Tibial artery (tissue), 4 donors: ENCODE measurements around the gene ANKS3.

Source experiments
- DNase-seq, 2 donors: peaks; one replicate each; pipeline ENCODE4 v3.0.0-alpha.2; 2019
- H3K27ac ChIP-seq, 2 donors: fragments of 200-600 bp; sonication (generic) in 1 of 2; 1 replicate in 1 of 2; 2 replicates in 1 of 2; pipeline ENCODE4 v1.5.1; 2018 to 2019; ENCODE audit warnings: mild to moderate bottlenecking in 1 of 2
- H3K27me3 ChIP-seq, 2 donors: fragments of 200-600 bp; sonication (generic) in 1 of 2; one replicate each; pipeline versions ENCODE4 v1.5.1 to v1.6.0; 2016 to 2019
- H3K36me3 ChIP-seq, 3 donors: fragments of 200-600 bp; sonication (generic) in 2 of 3; one replicate each; pipeline ENCODE4 v1.5.1; 2016 to 2019; ENCODE audit warnings: mild to moderate bottlenecking in 2 of 3
- H3K4me1 ChIP-seq, 4 donors: fragments of 200-600 bp; sonication (generic) in 2 of 4; 1 replicate in 3 of 4; 2 replicates in 1 of 4; pipeline ENCODE4 v1.5.1; 2016 to 2019
- H3K4me3 ChIP-seq, 2 donors: fragments of 200-600 bp; sonication (generic) in 1 of 2; 1 replicate in 1 of 2; 2 replicates in 1 of 2; pipeline ENCODE4 v1.5.1; 2018 to 2019; ENCODE audit warnings: mild to moderate bottlenecking in 2 of 2
- H3K9me3 ChIP-seq, 3 donors: fragments of 200-600 bp; sonication (generic) in 1 of 3; one replicate each; pipeline ENCODE4 v1.5.1; 2016 to 2019
- intact Hi-C: fragments of 100-400 bp; cut with DNase I; formaldehyde crosslinking; loops from one replicate; pipeline ENCODE4 v1.15.0; 2023; ENCODE audit warnings: low total_unique reads
- TF ChIP-seq, protein P1 (sequence below), 2 experiments: fragments of 200-600 bp in 1 of 2; fragments of 450-650 bp in 1 of 2; IDR thresholded peaks; one replicate each; pipeline ENCODE4 v1.5.1; 2017 to 2019; ENCODE audit warnings: antibody characterized with exemption in 2 of 2, mild to moderate bottlenecking in 1 of 2, moderate library complexity in 1 of 2

ANKS3 gene

DNA sequence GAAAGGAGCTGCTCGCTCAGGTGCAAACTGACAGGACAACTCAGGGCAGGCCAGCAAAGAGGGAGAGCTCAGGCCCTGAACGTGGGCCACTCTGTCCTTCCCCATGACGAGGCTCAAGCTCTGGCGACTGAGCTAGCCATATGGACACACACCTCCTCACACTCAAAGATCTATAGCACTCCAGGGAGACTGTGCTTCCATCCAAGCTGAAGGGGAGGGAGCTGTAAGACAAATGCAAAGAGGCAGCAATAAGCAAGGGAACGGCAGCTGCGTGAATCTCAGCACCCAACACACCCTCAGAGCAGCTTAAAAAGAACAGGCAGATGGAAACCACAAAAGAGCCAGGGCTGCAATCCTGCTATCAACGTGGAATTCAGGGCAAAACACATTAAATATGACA lies 27.2 kb downstream of the ANKS3 start:
- intact Hi-C loops, result loop anchor here (5.0 kb wide), 1 partner anchor 90 kb away; the partner anchor contains the start of gene SMIM22
- H3K27ac ChIP-seq, result no peak overlapping the region
- no peak overlapping the region for H3K4me3 ChIP-seq
- H3K27me3 ChIP-seq, result no peaks in the 10 kb centered on the region
- no peaks in the 10 kb centered on the region for H3K4me1 ChIP-seq
- no peak for DNase-seq
- TF ChIP-seq, protein P1, sequence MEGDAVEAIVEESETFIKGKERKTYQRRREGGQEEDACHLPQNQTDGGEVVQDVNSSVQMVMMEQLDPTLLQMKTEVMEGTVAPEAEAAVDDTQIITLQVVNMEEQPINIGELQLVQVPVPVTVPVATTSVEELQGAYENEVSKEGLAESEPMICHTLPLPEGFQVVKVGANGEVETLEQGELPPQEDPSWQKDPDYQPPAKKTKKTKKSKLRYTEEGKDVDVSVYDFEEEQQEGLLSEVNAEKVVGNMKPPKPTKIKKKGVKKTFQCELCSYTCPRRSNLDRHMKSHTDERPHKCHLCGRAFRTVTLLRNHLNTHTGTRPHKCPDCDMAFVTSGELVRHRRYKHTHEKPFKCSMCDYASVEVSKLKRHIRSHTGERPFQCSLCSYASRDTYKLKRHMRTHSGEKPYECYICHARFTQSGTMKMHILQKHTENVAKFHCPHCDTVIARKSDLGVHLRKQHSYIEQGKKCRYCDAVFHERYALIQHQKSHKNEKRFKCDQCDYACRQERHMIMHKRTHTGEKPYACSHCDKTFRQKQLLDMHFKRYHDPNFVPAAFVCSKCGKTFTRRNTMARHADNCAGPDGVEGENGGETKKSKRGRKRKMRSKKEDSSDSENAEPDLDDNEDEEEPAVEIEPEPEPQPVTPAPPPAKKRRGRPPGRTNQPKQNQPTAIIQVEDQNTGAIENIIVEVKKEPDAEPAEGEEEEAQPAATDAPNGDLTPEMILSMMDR (IDR thresholded peaks at IDR 0.05), result no peak
- H3K36me3 ChIP-seq, result peaks cover 31 to 79% (median 63%) of the 10 kb centered on the region in 3 donors
- H3K9me3 ChIP-seq, result no peaks in the 10 kb centered on the region

DNA sequence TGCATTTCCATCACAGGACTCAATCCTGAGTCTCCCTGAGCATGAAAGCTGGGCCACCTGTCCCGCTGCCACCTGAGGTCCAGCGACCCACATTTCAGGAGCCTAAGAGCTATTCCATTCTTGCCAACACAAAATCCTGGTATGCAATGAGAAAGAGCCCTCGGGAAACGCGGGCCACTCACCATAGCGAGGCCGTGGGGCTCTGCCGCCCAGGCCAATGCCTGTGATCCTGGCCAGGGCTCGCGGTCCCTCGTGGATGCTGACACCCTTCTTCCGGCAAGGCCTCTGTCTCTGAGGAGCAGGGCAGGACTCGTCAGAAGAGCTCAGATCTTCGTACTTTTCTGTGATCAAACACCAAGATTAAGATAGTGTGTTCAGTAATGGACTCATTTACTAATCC lies 29.2 kb downstream of the ANKS3 start:
- H3K36me3 ChIP-seq, result peaks cover 45 to 79% (median 64%) of the 10 kb centered on the region in 3 donors
- TF ChIP-seq, protein P1 (IDR thresholded peaks at IDR 0.05), result no peak

DNA sequence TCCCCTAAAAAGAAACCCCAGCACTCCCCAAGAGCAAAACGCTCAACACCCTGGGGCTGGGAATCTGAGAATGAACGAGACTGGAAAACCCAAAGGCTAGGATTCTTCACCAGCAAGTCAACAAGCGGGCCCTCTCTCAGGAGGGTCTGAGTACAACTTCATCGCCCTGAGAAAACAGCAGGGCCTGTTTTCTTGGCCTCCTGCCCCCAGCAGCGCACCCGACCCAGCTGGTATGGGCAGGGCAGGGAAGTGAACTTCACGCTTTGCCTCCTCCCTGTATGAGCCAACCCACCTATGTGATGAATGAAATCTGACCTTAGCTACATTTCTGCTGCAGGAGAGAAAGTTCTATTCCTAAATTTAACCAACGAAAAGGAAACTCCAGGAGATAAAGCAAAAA lies 29.6 kb downstream of the ANKS3 start:
- Histone ChIP-seq H3K9me3 (no peaks in the 10 kb centered on the region), H3K4me1 (no peaks in the 10 kb centered on the region), H3K4me3 (no peak overlapping the region), H3K27me3 (no peaks in the 10 kb centered on the region), H3K27ac (no peak overlapping the region), H3K36me3 (peaks cover 45 to 79% (median 65%) of the 10 kb centered on the region in 3 donors)
- intact Hi-C loops, result no loop called here
- no peak for DNase-seq
- TF ChIP-seq, protein P1 (IDR thresholded peaks at IDR 0.05), result no peak

More for the DNA sequence above, 29.2 kb downstream of the ANKS3 start:
- no peak for DNase-seq
- intact Hi-C loops, result loop anchor here (5.0 kb wide), 1 partner anchor 92 kb away; the partner anchor contains the start of gene SMIM22
- Histone ChIP-seq H3K4me1 (no peaks in the 10 kb centered on the region), H3K27ac (no peak overlapping the region), H3K27me3 (no peaks in the 10 kb centered on the region), H3K4me3 (no peak overlapping the region), H3K9me3 (no peaks in the 10 kb centered on the region)

DNA sequence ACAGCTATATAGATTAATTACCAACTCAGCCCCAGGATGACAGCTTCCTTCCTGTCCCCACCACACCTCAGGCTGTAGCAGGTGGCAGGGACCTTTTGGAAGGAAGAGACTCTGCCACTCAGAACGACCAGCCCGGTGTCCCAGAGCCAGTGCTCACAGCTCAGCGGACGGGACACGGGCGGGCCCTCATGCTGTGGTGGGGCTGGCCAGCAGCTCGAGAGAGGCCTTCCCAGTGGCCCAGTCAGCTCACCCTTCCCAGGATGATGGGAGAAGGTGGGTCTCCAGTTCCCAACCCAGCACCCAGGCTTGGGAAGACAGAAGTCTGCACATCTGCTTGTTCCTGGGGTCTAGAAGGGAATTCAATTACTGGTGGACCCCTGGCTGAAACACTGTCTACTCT lies 30.2 kb downstream of the ANKS3 start:
- peaks cover 46 to 79% (median 67%) of the 10 kb centered on the region in 3 donors for H3K36me3 ChIP-seq
- H3K27ac ChIP-seq, result no peak overlapping the region
- no peaks in the 10 kb centered on the region for H3K27me3 ChIP-seq
- H3K9me3 ChIP-seq, result no peaks in the 10 kb centered on the region
- TF ChIP-seq, protein P1 (IDR thresholded peaks at IDR 0.05), result no peak
- H3K4me1 ChIP-seq, result no peaks in the 10 kb centered on the region
- no peak for DNase-seq
- H3K4me3 ChIP-seq, result no peak overlapping the region
- intact Hi-C loops, result no loop called here

DNA sequence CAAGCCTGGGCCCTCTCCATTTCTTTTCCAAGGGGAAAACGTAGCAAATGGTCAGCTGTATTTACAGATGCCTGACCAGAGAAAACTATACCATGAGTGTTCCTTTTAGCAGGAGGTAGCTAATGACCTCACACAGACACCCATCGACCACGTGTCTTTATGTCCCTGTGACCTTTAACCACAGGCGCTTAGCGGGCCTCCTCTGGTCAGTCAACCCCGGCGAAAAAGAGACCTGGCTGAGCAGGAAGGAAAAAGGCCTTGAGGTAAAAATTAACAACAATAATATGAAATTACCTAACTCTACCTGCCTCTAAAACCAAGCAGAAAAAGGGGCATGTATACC lies 31.6 kb downstream of the ANKS3 start:
- no peak overlapping the region for H3K27ac ChIP-seq
- peaks cover 45 to 88% (median 78%) of the 10 kb centered on the region in 3 donors for H3K36me3 ChIP-seq
- DNase-seq, result no peak
- H3K4me1 ChIP-seq, result no peaks in the 10 kb centered on the region
- no peak overlapping the region for H3K4me3 ChIP-seq
- TF ChIP-seq, protein P1 (IDR thresholded peaks at IDR 0.05), result no peak
- no peaks in the 10 kb centered on the region for H3K27me3 ChIP-seq
- intact Hi-C loops, result no loop called here
- no peaks in the 10 kb centered on the region for H3K9me3 ChIP-seq
